NCI-H1694 (cell line): ENCODE data around the gene PLA2G12A.

Source experiments
- DNase-seq: peaks from one replicate; lab custom pipeline; 2025; lab: John Stamatoyannopoulos, UW

The PLA2G12A gene

GRCh38 chr4:109729718-109730618 is at the start of gene PLA2G12A:
Gene PLA2G12A (minus strand): TSS chr4:109730070. CDS start chr4:109729809, 261 bp downstream.
- no peak for DNase-seq

GRCh38 chr4:109764789-109765402 is 35.0 kb upstream of the PLA2G12A start:
- DNase-seq = no peak

- no peak for DNase-seq
These were observed 34.5 kb upstream of the PLA2G12A start for GRCh38 chr4:109764376-109764775.

- DNase-seq = no peak
These were observed 30.8 kb upstream of the PLA2G12A start for GRCh38 chr4:109760682-109761081.

- DNase-seq = no peak
These were observed 25.8 kb upstream of the PLA2G12A start for GRCh38 chr4:109755656-109756055.

- no peak for DNase-seq
These were observed 24.4 kb upstream of the PLA2G12A start for GRCh38 chr4:109754093-109754857.

- DNase-seq = no peak
These were observed 22.7 kb upstream of the PLA2G12A start for GRCh38 chr4:109752525-109752924.

GRCh38 chr4:109751852-109752251 is 22.0 kb upstream of the PLA2G12A start:
- no peak for DNase-seq

GRCh38 chr4:109750652-109751244 is 20.9 kb upstream of the PLA2G12A start:
- DNase-seq = no peak

GRCh38 chr4:109749388-109750082 is 19.7 kb upstream of the PLA2G12A start:
- no peak for DNase-seq

GRCh38 chr4:109748114-109748513 is 18.2 kb upstream of the PLA2G12A start:
- DNase-seq = no peak

- DNase-seq = no peak
These were observed 16.9 kb upstream of the PLA2G12A start for GRCh38 chr4:109746728-109747127.

- no peak for DNase-seq
These were observed 16.0 kb upstream of the PLA2G12A start for GRCh38 chr4:109745830-109746229.

- DNase-seq = no peak
These were observed 9.7 kb upstream of the PLA2G12A start for GRCh38 chr4:109739547-109739946.

- DNase-seq = no peak
These were observed 8.4 kb upstream of the PLA2G12A start for GRCh38 chr4:109738104-109738872.

- DNase-seq = no peak
These were observed 5.9 kb upstream of the PLA2G12A start for GRCh38 chr4:109735566-109736365.

GRCh38 chr4:109733728-109734127 is 3.9 kb upstream of the PLA2G12A start:
- no peak for DNase-seq

GRCh38 chr4:109730619-109731545 is 1.0 kb upstream of the PLA2G12A start:
- no peak for DNase-seq
